HCT116 (cell line): ENCODE data around the gene NCCRP1. TPM values are rescaled to one million over a fixed set of nuclear protein-coding genes. Genes with fewer than 3 reads are reported as not detected.

ENCODE experiments used
- ATAC-seq: fragments of 200-7000 bp; cut with Tn5 transposase; 2 replicates; pipeline ENCODE4 v1.9.1; 2020; ENCODE audit warnings: mild to moderate bottlenecking, moderate library complexity
- BruUV-seq: library from RNA; stranded (reverse); fragments of 400-500 nt; replicated peaks from 2 replicates; lab custom pipeline; 2021; lab: Mats Ljungman, UMichigan
- CTCF ChIA-PET: fragments of 300-600 bp; sonication (Branson Sonifier 250); formaldehyde crosslinking; loops from one replicate; lab custom pipeline; 2021; ENCODE audit warnings: antibody characterized with exemption; lab: Charles Lee
- POLR2A ChIA-PET: fragments of 300-600, 350-600 bp; sonication (Branson Sonifier 250); formaldehyde crosslinking; loops from one replicate; lab custom pipeline; 2021; ENCODE audit warnings: antibody characterized with exemption; lab: Charles Lee
- RAD21 ChIA-PET, 2 experiments: fragments of 300-600 bp; sonication (Branson Sonifier 250); formaldehyde crosslinking; loops; one replicate each; lab custom pipeline; 2023; ENCODE audit warnings: low total read pairs in 2 of 2; ENCODE audit not compliant: uncharacterized antibody in 2 of 2, unreplicated experiment in 2 of 2, low non-redundant PET in 1 of 2; lab: Charles Lee
- DNase-seq: peaks from one replicate; pipeline ENCODE4 v3.0.0-alpha.2; 2010; ENCODE audit warnings: low read depth, low spot score
- H2AFZ ChIP-seq: fragments of 200-600 bp; shearing (Covaris generic), sonication (generic); 2 replicates; pipeline ENCODE4 v1.6.1; 2017; ENCODE audit warnings: low read depth, mixed run types, mixed read lengths, antibody characterized with exemption, low read length; ENCODE audit not compliant: poor library complexity, severe bottlenecking
- H3K27ac ChIP-seq: 2 replicates; pipeline ENCODE4 v1.5.1; 2012; ENCODE audit warnings: low read depth, low read length
- H3K27me3 ChIP-seq: fragments of 200-600 bp; sonication (generic); 2 replicates; pipeline ENCODE4 v1.6.1; 2016; ENCODE audit warnings: mixed run types, low read length, mixed read lengths; ENCODE audit not compliant: insufficient read depth
- H3K36me3 ChIP-seq, 2 experiments: fragments of 200-500 bp in 1 of 2; fragments of 200-600 bp in 1 of 2; sonication (Bioruptor generic) in 1 of 2; sonication (generic) in 1 of 2; 2 replicates each; pipeline versions ENCODE4 v1.5.1 to v1.6.1; 2014 to 2016; ENCODE audit warnings: low read length in 2 of 2, inconsistent platforms in 1 of 2, mixed read lengths in 1 of 2, mixed run types in 1 of 2; ENCODE audit not compliant: insufficient read depth in 2 of 2, control insufficient read depth in 1 of 2
- H3K4me1 ChIP-seq, 2 experiments: fragments of 200-600 bp in 1 of 2; sonication (generic) in 1 of 2; 2 replicates each; pipeline versions ENCODE4 v1.5.1 to v1.6.1; 2012 to 2017; ENCODE audit warnings: low read length in 2 of 2, inconsistent platforms in 1 of 2, mild to moderate bottlenecking in 1 of 2, mixed read lengths in 1 of 2, mixed run types in 1 of 2, moderate library complexity in 1 of 2; ENCODE audit not compliant: insufficient read depth in 2 of 2, control insufficient read depth in 1 of 2
- H3K4me2 ChIP-seq: fragments of 200-600 bp; sonication (generic); 2 replicates; pipeline ENCODE4 v1.6.1; 2017; ENCODE audit warnings: mixed run types, low read length, mixed read lengths
- H3K4me3 ChIP-seq, 2 experiments: fragments of 200-600 bp in 1 of 2; sonication (generic) in 1 of 2; replicated peaks in 1 of 2; 2 replicates each; pipeline ENCODE4 v1.5.1; 2011 to 2016; ENCODE audit warnings: low read length in 2 of 2, control low read depth in 1 of 2, low read depth in 1 of 2, mild to moderate bottlenecking in 1 of 2, mixed read lengths in 1 of 2, mixed run types in 1 of 2
- H3K79me2 ChIP-seq: fragments of 200-600 bp; sonication (generic); 2 replicates; pipeline ENCODE4 v1.6.1; 2017; ENCODE audit warnings: mild to moderate bottlenecking, mixed run types, low read length, moderate library complexity, mixed read lengths; ENCODE audit not compliant: insufficient read depth
- H3K9ac ChIP-seq: fragments of 200-600 bp; sonication (generic); 2 replicates; pipeline ENCODE4 v1.6.1; 2016; ENCODE audit warnings: low read length, mixed read lengths
- H3K9me2 ChIP-seq: fragments of 200-600 bp; sonication (generic), shearing (Covaris generic); 2 replicates; pipeline ENCODE4 v1.6.1; 2017; ENCODE audit warnings: mixed run types, mild to moderate bottlenecking, moderate library complexity; ENCODE audit not compliant: insufficient read depth
- H3K9me3 ChIP-seq, 2 experiments: fragments of 200-500 bp in 1 of 2; fragments of 200-600 bp in 1 of 2; sonication (Bioruptor generic) in 1 of 2; sonication (generic) in 1 of 2; 2 replicates each; pipeline ENCODE4 v1.6.1; 2014 to 2017; ENCODE audit warnings: low read length in 2 of 2, mixed read lengths in 2 of 2, inconsistent platforms in 1 of 2, low read depth in 1 of 2, mild to moderate bottlenecking in 1 of 2, mixed run types in 1 of 2, moderate library complexity in 1 of 2; ENCODE audit not compliant: control insufficient read depth in 1 of 2, insufficient read depth in 1 of 2
- H4K20me1 ChIP-seq: fragments of 200-600 bp; sonication (generic), shearing (Covaris generic); 2 replicates; pipeline ENCODE4 v1.6.1; 2017; ENCODE audit warnings: mixed run types, mild to moderate bottlenecking, moderate library complexity; ENCODE audit not compliant: insufficient read depth
- EGR1 ChIP-seq: IDR thresholded peaks from 2 replicates; pipeline ENCODE4 v1.6.1; 2012; ENCODE audit warnings: low read depth
- EZH2 ChIP-seq: fragments of 200-600 bp; sonication (generic); IDR thresholded peaks from 2 replicates; pipeline ENCODE4 v1.6.1; 2017; ENCODE audit warnings: antibody characterized with exemption, mixed run types
- EZH2phosphoT487 ChIP-seq: fragments of 200-600 bp; IDR thresholded peaks from 2 replicates; pipeline ENCODE4 v1.6.1; 2018; ENCODE audit warnings: antibody characterized with exemption, borderline replicate concordance
- REST ChIP-seq: IDR thresholded peaks from 2 replicates; pipeline ENCODE4 v1.6.1; 2012; ENCODE audit warnings: low read depth
- intact Hi-C: fragments of 100-400 bp; cut with micrococcal nuclease; formaldehyde crosslinking; loops from 2 replicates; pipeline ENCODE4 v1.10.0; 2022
- total RNA-seq: library from RNA; stranded (reverse); gene quantifications from one replicate; pipeline ENCODE4 v1.2.1, GENCODE V29; 2021; ENCODE audit not compliant: unreplicated experiment

Gene NCCRP1
- total RNA-seq, 1 experiment from 2014 or later: 0.12 TPM

- TF ChIP-seq EGR1 (no peak), REST (no peak), EZH2phosphoT487 (no peak), EZH2 (no peak)
- Histone ChIP-seq H3K4me2 (no peak overlapping the region), H3K9me3 (no peaks in the 10 kb centered on the region), H3K79me2 (peaks cover 7% of the 10 kb centered on the region; the same call in 1 of the 2 replicates), H3K27me3 (no peaks in the 10 kb centered on the region), H3K9me2 (no peaks in the 10 kb centered on the region), H3K4me1 (peaks cover 16 to 21% of the 10 kb centered on the region in 2 experiments; a peak in 3 of 4 replicates), H2AFZ (no peak overlapping the region), H3K36me3 (peaks cover 3 to 5% of the 10 kb centered on the region in 2 experiments; a peak in 2 of 4 replicates), H3K4me3 (no peak overlapping the region), H3K27ac (no peak overlapping the region; the same call in 1 of the 2 replicates), H4K20me1 (no peaks in the 10 kb centered on the region), H3K9ac (no peak overlapping the region)
- no TSS peak for BruUV-seq
- POLR2A ChIA-PET: no interaction called here
- DNase-seq (no peak), ATAC-seq (no peak)
- intact Hi-C loops: no loop called here
- RAD21 ChIA-PET: no interaction called here
- CTCF ChIA-PET: no interaction called here
These were observed 26.2 kb upstream of the NCCRP1 start for GRCh38 chr19:39170386-39171231.
